WTC11 (cell line): ENCODE measurements around the gene PRC1.

ENCODE experiments used
- HMGXB4 ChIP-seq: sonication (generic); formaldehyde crosslinking; IDR thresholded peaks from 2 replicates; pipeline ENCODE4 v1.8.1; 2023; ENCODE audit warnings: mild to moderate bottlenecking, moderate library complexity, missing genetic modification reagents
- JUN ChIP-seq: sonication (generic); formaldehyde crosslinking; IDR thresholded peaks from 2 replicates; pipeline ENCODE4 v1.8.0; 2023; ENCODE audit warnings: mild to moderate bottlenecking, missing genetic modification reagents
- TF ChIP-seq, protein P1 (sequence below): fragments of 200-600 bp; IDR thresholded peaks from 2 replicates; pipeline ENCODE4 v1.8.0; 2022; ENCODE audit warnings: antibody characterized with exemption
- TF ChIP-seq, protein P2 (sequence below): sonication (generic); formaldehyde crosslinking; IDR thresholded peaks from 2 replicates; pipeline ENCODE4 v1.8.0; 2022; ENCODE audit warnings: mild to moderate bottlenecking, missing genetic modification reagents

DNA sequence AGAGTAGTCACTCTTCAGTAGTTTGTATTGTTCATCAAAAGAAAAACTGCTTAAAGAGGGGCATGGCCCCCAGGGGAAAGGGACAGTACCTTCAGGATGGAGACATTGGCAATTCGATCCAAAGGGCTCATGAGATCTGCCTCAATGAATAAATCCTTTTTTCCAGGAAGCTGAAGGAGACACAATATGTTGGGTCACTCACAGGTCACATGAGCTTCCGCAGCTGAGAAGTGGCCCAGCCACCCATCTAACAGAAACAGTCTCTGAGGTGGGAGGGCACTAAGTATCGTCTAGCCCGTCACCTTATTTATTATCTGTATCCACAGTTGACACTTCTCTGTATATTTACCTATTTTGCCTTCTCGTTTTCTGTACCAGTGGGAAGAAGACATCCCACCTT lies 23.4 kb upstream of the PRC1 start:
- TF ChIP-seq JUN: no peak
- no peak for TF ChIP-seq HMGXB4 (CRISPR knock-in tag)
- TF ChIP-seq, protein P1, sequence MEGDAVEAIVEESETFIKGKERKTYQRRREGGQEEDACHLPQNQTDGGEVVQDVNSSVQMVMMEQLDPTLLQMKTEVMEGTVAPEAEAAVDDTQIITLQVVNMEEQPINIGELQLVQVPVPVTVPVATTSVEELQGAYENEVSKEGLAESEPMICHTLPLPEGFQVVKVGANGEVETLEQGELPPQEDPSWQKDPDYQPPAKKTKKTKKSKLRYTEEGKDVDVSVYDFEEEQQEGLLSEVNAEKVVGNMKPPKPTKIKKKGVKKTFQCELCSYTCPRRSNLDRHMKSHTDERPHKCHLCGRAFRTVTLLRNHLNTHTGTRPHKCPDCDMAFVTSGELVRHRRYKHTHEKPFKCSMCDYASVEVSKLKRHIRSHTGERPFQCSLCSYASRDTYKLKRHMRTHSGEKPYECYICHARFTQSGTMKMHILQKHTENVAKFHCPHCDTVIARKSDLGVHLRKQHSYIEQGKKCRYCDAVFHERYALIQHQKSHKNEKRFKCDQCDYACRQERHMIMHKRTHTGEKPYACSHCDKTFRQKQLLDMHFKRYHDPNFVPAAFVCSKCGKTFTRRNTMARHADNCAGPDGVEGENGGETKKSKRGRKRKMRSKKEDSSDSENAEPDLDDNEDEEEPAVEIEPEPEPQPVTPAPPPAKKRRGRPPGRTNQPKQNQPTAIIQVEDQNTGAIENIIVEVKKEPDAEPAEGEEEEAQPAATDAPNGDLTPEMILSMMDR: no peak
- TF ChIP-seq, protein P2, sequence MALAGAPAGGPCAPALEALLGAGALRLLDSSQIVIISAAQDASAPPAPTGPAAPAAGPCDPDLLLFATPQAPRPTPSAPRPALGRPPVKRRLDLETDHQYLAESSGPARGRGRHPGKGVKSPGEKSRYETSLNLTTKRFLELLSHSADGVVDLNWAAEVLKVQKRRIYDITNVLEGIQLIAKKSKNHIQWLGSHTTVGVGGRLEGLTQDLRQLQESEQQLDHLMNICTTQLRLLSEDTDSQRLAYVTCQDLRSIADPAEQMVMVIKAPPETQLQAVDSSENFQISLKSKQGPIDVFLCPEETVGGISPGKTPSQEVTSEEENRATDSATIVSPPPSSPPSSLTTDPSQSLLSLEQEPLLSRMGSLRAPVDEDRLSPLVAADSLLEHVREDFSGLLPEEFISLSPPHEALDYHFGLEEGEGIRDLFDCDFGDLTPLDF: no peak
